GM19397 (cell line): ENCODE data around the gene OPHN1.
"Not testable (repeated sequence)": the region's sequence is repeated elsewhere in the genome, so short reads cannot be mapped to it uniquely, and the experiment has no call there.

Source experiments
- ATAC-seq: cut with Tn5 transposase; IDR thresholded peaks from one replicate; pipeline ENCODE4 v1.9.1; 2021; ENCODE audit warnings: mild to moderate bottlenecking, moderate library complexity; ENCODE audit not compliant: unreplicated experiment

OPHN1 gene

DNA sequence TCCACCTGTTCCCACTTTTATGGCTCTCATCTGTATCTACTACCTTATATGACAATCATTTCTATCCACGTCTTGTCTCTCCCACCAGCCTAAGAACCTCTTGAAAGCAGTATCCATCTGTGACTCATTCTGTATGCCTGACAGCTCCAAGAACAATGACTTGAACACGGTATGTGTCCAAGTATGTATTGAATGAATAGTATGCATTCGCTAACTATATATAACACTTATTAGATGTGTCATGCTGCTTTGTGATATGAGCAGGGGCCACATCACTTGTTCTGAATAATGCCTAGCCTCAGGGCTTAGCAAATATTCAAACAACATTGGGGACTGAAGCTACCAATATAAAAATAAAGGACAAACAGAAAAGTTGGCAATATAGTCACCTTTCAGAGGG, 4.9 kb downstream of the OPHN1 start:
- no peak for ATAC-seq

DNA sequence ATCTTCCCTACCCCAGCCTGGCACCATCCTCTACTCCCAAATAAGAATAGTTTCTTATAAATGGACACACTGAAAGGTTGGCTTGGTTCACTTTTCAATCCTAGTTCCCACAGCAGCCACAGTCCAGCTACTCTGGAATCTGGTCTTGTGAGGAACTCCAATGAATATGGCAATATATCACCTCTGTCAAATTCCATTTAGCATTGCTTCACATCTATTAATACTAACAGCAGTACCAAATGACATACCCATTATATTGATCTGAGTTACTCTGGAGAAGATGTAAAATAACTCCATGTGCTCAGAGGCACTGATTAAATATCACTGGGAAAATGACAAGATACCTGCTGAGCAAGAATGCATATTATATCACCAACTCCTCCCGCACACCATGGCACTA, 8.6 kb downstream of the OPHN1 start:
- no peak for ATAC-seq

DNA sequence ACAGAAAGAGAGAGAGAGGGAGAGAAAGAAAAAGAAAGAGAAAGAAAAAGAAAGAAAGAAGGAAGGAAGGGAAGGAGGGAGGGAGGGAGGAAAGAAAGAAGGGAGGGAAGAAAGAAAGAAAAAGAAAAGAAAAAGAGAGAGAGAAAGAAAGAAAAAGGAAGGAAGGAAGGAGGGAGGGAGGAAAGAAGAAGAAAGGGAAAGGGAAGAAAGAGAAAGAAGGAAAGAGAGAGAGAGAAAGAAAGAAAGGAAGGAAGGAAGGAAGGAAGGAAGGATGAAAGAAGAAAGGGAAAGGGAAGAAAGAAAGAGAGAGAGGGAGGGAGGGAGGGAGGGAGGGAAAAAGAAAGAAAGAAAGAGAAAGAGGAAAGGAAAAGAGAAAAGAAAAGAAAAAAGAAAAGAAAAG, 10.8 kb downstream of the OPHN1 start:
- ATAC-seq: no peak

DNA sequence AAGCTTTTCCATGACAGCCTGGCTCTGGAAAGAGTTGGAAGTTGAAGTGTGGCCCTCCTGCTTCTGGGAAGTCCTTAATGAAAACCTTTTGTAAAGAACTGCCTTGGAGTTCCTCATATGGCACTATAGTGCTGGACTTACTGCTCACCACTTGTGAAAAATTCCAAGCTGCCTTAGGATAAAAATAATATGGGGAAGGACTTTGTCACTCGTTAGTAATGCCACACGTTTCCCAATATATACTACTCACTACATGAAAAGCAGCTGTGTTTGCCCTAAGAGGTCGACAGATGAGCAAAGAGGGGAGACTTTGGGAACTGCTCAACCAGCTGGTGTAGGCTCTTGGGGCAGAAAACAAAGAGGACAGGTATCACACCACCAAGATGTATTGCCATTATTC, 11.7 kb downstream of the OPHN1 start:
- no peak for ATAC-seq

DNA sequence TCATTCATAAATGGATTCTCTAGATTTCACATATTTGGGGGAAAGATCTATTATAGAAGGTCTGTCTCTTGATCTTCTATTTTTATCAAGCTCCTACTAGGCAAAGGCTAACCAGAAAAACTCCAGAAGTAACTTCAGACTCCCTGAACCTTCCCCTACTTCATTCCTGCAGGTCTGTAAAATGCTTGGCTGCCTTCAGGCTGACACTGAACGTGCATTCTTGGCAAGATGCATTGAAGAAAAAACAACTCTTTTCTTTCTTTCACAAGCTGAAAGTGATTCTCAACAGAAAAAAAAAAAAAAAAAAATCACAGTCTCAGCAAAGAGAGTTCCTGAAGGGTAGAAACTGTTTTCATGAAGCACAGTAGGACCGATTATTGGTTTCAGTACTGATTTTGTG, 12.7 kb downstream of the OPHN1 start:
- ATAC-seq: no peak

DNA sequence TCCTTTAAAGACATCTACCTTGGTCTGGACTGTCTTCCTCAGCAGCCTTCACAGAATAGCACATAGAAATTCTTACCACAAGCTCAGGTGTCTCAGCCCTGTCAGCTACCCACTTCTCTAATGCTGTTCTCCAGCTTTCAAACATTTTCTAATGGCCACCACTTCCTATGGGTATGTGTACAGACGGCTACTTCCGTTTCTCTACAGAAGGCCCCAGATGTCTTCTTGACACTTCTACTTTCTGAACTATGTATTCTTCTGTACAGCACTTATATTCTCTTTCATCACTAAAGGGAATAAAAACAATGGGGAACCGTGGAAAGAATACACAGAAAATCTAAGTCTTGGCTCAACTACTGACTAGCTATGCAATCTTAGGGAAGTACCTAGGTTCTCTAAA, 13.3 kb downstream of the OPHN1 start:
- ATAC-seq: no peak

DNA sequence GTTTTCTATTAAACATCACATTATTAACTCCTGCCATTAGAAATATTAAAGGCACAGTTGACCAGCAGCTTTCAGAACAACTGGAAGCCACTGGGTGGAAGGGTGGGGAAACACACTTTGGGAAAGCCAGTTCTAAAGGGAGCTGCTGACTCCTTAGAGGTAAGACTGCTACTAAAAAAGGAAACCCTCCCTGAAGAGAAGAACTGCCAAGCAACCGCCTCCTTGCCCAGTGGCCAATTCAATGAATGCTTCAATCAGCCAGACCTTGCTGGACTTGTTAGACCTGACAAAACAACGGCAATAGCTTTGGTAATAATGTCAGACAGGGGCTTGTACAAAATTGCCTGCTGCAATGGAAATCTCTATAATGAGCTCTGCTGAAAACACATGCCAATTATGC, 15.6 kb downstream of the OPHN1 start:
- no peak for ATAC-seq

DNA sequence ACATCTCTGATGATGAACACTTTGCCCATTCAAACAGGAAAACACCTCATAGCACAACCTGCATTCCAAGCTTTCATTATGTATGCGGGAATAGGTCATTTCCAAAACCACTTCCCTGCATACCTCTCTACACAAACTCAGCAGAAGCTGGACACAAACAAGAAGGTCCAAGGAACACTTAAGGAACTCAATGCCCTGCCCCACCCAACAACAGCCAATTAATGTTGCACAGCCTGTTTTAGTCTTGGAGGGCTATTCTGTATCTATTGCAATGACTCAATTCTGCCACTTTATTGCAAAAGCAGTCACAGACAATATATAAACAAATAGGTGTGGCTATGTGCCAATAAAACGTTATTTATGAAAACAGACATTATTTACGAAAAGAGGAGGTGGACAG, 16.7 kb downstream of the OPHN1 start:
- no peak for ATAC-seq

DNA sequence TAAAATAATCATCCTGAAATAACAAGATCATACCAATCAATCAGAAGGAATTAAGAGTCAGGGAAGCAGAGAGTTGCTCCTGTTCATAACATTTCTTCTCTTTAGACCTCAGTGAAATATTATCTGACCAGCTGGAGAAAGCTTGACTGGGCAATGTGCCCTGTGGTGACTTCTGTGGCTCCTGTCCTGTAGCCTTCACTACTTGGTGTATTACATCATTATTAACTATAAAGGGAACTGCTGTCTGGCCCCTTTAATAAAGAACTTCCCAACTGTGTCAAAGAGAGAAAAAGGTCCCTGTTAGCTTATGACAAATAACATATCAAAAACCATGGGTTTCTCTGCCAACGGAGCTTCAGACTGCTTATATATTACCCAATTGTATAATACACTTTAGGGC, 18.0 kb downstream of the OPHN1 start:
- ATAC-seq: no peak

DNA sequence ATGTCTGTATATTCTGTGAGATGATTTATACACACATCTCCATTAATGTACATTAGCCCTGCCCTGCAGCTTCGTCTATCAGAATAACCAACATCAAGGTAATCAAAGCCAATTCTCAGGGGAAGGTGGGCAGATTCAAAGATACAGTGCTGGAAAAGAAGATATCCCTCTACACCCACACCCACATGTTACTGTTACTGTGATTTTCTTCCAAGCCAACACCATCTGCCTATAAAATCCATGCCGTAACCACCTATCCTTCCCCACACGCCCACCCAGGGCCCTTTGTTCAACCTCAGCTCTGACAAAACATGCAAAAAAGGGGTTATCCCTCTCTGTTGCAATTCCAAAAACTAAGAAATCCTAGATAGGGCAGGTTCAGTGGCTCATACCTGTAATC, 20.0 kb downstream of the OPHN1 start:
- no peak for ATAC-seq

DNA sequence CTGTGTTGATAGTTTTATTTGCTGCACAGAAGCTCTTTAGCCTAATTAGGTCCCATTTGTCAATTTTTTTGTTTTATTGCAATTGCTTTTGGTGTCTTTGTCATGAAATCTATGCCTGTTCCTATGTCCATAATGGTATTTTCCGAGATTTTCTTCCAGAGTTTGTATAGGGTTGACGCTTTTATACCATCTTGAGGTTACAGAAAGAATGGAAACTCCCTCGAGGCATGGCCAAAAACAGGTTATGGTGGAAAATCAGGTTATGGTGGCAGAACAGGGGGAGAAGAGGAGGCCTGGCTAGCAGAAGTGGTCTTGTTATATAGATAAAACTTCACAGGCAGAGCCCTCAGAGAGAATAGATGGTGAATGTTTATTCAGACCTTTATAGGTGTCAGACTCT, 21.6 kb downstream of the OPHN1 start:
- no peak for ATAC-seq

DNA sequence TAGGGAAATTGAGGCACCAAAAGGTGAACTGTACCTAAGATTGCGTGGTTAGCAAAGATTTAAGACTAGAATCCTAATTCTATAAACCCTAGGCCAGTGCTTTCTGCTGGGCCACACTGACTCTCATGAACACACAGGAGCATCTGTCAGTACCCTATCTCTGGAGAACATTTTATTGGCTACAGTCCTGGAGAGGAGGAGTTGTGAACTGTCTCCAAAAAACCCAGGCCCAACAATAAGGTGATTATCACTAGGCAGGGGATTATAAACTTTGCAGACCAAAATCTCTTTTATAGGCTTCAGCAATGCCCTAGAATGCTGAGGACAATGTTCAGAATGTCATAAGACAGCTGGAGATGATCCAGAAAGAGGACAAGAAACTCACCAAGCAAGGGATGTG, 24.1 kb downstream of the OPHN1 start:
- no peak for ATAC-seq

DNA sequence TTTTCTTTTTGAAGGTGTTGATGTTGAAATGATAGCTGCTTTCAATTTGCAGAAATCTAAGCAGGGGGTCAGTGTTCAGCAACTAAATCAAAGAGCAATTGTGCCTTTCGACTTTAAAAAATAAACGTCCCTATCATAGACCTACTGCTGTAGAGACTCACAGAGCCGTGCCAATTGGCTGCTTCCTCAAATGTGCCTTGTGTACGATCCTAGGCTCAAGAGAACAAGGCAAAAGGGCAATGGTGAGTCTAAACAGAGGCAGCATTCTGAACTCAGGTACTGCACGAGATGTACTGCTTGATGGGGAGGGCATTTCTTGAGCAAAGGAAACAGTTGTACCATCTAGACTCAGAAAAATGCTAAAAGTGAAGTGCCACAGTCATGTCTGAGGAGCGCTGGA, 29.8 kb downstream of the OPHN1 start:
- ATAC-seq: no peak

DNA sequence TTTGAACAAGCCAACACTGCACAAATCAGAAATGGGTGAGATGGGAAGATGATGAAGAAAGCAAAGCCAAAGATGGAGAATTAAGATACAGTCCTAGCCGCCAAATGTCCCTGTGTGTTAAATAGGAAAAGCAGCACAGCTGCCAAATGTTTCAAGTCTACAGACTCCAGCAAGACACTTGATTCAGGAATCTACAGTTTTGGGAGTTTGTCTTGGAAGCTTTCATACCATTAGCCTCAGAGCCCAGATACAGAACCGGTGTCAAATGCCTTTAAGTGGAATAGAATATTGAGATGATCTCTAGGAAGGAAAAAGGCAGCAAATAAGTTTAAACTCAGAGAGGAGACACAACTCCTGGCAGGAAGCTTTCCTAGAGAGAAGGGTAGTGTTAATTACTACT, 30.3 kb downstream of the OPHN1 start:
- ATAC-seq: no peak

DNA sequence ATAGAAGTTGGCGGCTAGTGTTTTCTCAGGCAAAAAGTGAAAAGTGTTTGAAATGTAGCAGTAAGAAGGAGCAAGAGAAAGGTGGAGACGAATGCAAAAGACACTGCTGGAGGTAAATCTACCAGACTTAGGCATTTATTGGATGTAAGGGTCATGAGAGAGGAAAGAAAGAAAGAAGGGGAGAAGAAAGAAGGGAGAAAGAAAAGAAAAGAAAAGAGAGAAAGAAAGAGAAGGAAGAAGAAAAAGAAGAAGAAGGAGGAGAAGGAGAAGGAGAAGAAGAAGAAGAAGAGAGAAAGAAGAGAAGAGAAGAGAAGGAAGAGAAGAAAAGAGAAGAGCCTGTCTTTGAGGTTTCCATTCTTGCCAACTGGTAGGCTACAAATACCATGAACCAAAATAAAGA, 31.2 kb downstream of the OPHN1 start:
- no peak for ATAC-seq

DNA sequence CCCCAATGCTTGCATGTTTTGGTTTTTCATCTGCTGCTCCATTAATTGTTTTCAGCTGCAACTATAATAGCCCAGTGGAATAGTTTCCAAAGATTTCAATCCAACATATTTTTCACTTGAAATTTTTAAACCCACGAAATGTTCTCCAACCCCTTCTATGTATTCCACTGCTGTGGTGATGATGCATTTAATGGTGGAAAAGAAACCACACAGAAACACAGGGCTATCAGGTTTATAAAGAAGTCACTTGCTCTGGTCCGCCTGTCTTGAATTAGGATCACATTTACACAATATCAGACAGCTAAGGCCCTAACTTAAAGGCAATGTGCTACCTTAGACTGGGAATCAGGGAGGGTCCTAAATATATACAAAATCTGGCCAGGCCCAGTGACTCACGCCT, 35.0 kb downstream of the OPHN1 start:
- ATAC-seq: no peak

DNA sequence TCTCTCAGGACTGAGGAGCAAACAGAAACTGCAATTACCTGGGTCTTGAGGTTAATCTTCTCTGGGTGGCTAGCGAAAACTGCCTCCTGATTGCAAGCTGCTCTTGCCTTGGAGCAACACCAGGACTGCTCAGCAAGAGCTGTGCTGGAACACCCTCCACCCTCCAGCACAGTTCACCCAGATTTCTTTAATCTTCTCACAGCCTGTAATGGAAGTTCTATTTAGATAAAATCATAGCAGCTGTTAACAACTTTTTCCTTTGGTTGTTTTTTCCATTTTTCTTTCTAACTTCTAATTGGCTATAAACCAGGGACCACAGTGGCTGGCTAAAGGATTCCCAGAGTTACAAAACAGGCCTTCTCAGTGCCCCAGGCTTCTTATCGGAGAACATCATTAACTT, 36.3 kb downstream of the OPHN1 start:
- ATAC-seq: no peak

DNA sequence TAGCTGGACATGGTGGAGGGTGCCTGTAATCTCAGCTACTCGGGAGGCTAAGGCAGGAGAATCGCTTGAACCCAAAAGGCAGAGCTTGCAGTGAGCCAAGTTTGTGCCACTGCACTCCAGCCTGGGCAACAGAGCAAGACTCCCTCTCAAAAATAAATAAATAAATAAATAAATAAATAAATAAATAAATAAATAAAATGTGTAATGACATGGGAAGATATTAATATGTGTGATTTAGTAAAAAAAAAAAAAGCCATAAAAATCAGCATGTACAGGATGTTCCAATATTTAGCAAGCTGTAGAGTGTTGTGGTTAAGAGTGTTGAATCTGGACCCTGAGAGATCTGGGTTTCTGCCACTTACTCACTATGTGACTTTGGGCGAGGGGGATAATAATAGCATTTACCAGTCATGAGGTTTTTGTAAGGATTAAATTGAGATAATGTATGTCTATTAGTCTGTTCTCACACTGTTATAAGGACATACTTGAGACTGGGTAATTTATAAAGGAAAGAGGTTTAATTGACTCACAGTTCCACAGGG, 43.8 kb downstream of the OPHN1 start:
- ATAC-seq: not testable (repeated sequence)

DNA sequence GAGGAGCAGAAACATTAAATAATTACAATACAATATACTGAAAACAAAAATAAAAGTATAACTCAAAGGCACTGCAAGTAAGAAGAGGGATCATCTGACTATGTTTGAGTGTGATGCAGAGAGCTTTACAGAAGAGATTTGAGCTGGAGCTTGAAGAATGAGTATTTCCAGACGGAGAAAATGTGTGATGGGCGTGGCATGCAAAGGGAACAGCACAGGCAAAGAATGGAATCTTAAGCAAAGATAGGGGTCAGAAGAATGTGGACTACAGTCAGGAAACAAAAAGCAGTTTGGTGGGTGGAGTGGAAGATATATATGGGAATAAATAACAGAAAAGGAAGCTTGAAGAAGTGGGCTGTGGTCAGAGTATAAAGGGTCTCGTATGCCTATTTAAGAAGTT, 45.5 kb downstream of the OPHN1 start:
- no peak for ATAC-seq

DNA sequence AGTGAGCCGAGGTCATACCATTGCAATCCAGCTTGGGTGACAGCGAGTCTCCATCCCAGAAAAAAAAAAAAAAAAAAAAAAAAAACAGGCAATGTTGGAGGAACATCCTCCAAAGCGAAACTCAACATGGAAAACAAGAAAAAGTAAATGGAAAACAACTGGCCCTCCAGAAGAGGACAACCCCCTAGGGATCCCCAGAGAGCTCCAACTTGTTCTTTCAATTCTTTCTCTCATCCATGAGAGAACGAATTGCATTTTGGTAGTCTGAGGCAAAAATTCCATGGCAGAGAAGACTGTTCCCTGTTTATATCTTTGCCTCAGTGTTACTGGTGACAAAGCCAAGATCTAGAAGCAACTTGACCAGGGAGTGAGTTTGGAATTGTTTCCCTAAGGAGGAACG, 49.8 kb downstream of the OPHN1 start:
- ATAC-seq: no peak

DNA sequence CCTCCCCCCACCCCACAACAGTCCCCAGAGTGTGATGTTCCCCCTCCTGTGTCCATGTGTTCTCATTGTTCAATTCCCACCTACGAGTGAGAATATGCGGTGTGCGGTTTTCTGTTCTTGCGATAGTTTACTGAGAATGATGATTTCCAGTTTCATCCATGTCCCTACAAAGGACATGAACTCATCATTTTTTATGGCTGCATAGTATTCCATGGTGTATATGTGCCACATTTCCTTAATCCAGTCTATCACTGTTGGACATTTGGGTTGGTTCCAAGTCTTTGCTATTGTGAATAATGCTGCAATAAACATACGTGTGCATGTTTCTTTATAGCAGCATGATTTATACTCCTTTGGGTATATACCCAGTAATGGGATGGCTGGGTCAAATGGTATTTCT, 55.7 kb downstream of the OPHN1 start:
- not testable (repeated sequence) for ATAC-seq

DNA sequence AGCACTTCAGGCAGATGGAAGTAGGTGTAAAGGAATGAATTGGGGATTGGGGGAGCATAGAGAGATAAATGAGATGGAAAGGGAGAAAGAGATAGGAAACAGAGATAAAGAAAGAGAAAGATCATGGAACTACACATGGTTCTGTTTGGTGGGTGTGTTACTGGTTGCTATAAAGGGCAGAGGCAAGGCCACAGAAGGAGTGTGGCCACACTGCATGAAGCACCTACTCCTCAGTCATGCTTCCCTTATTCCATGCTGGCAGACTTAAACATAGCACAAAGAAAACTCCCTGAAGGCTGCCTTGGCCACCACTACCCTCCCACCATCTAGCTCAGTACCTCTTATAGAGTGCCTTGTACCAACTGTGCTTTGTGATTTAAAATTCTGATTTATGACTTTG, 56.9 kb downstream of the OPHN1 start:
- no peak for ATAC-seq

DNA sequence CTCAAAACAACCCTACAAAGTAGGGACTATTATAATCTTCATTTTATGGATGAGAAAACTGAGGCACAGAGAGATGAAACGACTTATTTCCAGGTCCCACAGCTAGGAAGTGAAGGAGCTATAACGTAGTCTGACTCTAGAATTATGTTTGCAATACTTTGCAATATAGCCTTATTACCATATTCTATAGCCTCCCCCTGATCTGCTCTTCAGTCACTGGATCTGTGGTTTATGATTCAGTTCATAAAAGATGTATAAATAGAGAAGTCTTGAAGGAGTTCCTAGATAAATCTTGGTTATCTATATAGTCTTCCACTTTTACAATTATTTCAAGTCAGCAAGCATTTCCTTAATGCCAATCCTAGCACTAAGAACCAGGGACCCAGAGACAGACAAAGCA, 57.5 kb downstream of the OPHN1 start:
- ATAC-seq: no peak

DNA sequence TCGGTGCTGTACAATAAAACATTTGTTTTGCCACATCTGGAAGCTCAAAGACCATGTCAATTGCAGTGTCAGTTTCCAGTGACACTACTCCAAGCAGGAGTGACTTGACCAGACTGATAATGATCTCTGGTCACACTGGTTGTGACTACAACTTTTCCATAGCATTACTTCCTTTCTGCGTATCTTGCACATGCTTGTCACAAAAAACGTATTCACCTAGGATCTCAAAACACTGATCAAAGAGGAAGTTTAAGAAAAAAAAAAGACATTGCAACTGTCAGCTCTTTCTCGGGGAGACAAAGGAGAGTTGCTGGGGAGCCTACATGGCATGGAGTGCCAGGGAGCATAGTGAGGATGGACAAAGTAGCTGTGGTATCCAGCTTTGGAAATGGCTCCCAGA, 60.6 kb downstream of the OPHN1 start:
- no peak for ATAC-seq
